MM.1S (cell line): Measurements from ENCODE around the gene RIPOR2.

Experiments
- DNase-seq: peaks from one replicate; pipeline ENCODE4 v3.0.0-alpha.2; 2015
- H2AFZ ChIP-seq: fragments of 300-600 bp; sonication (generic); 2 replicates; pipeline ENCODE4 v1.6.0; 2016; ENCODE audit warnings: antibody characterized with exemption, low read length
- H3F3A ChIP-seq: fragments of 300-600 bp; sonication (generic); 2 replicates; pipeline ENCODE4 v1.6.1; 2016; ENCODE audit warnings: mild to moderate bottlenecking, antibody characterized with exemption, low read length, moderate library complexity, mixed read lengths; ENCODE audit not compliant: insufficient read depth
- H3K27ac ChIP-seq: fragments of 300-600 bp; sonication (generic); 2 replicates; pipeline ENCODE4 v1.5.1; 2016; ENCODE audit warnings: mild to moderate bottlenecking, low read length
- H3K27me3 ChIP-seq: fragments of 300-600 bp; sonication (generic); replicated peaks from 2 replicates; pipeline ENCODE4 v1.6.0; 2016; ENCODE audit warnings: low read length; ENCODE audit not compliant: insufficient read depth
- H3K36me3 ChIP-seq: fragments of 300-600 bp; sonication (generic); replicated peaks from 2 replicates; pipeline ENCODE4 v1.6.1; 2016; ENCODE audit warnings: mild to moderate bottlenecking, low read length, mixed read lengths; ENCODE audit not compliant: insufficient read depth
- H3K4me1 ChIP-seq: fragments of 300-600 bp; sonication (generic); 2 replicates; pipeline ENCODE4 v1.6.1; 2016; ENCODE audit warnings: low read length, mixed read lengths
- H3K4me2 ChIP-seq: fragments of 300-600 bp; sonication (generic); 2 replicates; pipeline ENCODE4 v1.6.0; 2016; ENCODE audit warnings: low read depth, low read length
- H3K4me3 ChIP-seq: fragments of 300-600 bp; sonication (generic); 2 replicates; pipeline ENCODE4 v1.5.1; 2016; ENCODE audit warnings: low read length, mixed read lengths
- H3K79me2 ChIP-seq: fragments of 300-600 bp; sonication (generic); 2 replicates; pipeline ENCODE4 v1.6.1; 2016; ENCODE audit warnings: mixed run types, low read length, mixed read lengths
- H3K9ac ChIP-seq: fragments of 300-600 bp; sonication (generic); 2 replicates; pipeline ENCODE4 v1.6.1; 2016; ENCODE audit warnings: low read length, mixed read lengths
- H3K9me2 ChIP-seq: fragments of 300-600 bp; sonication (generic); replicated peaks from 2 replicates; pipeline ENCODE4 v1.6.1; 2016; ENCODE audit warnings: mild to moderate bottlenecking, low read length, mixed read lengths; ENCODE audit not compliant: insufficient read depth
- H3K9me3 ChIP-seq: fragments of 300-600 bp; sonication (generic); replicated peaks from 2 replicates; pipeline ENCODE4 v1.6.1; 2016; ENCODE audit warnings: mild to moderate bottlenecking, low read length, mixed read lengths; ENCODE audit not compliant: insufficient read depth
- H4K20me1 ChIP-seq: fragments of 300-600 bp; sonication (generic); 2 replicates; pipeline ENCODE4 v1.6.1; 2016; ENCODE audit warnings: mild to moderate bottlenecking, low read length, moderate library complexity, mixed read lengths; ENCODE audit not compliant: insufficient read depth
- CTCF ChIP-seq: fragments of 300-600 bp; sonication (generic); IDR thresholded peaks from 2 replicates; pipeline ENCODE4 v1.5.1; 2016; ENCODE audit warnings: antibody characterized with exemption, low read length, mixed read lengths
- EZH2 ChIP-seq: fragments of 300-600 bp; sonication (generic); optimal IDR thresholded peaks from 2 replicates; pipeline ENCODE3; 2017; ENCODE audit warnings: low read depth, mild to moderate bottlenecking, antibody characterized with exemption, low read length, mixed read lengths
- EZH2phosphoT487 ChIP-seq: fragments of 300-600 bp; sonication (generic); IDR thresholded peaks from 2 replicates; pipeline ENCODE4 v1.6.1; 2018; ENCODE audit warnings: antibody characterized with exemption, low read length

The RIPOR2 gene

GRCh38 chr6:24961852-24962251 is 26.1 kb upstream of the RIPOR2 start:
- H3K27ac ChIP-seq: no peak overlapping the region
- TF ChIP-seq EZH2phosphoT487: no peak
- TF ChIP-seq CTCF: no peak
- TF ChIP-seq EZH2: no peak
- DNase-seq: no peak
- H4K20me1 ChIP-seq: no peaks in the 10 kb centered on the region
- H3K4me1 ChIP-seq: no peaks in the 10 kb centered on the region
- no peaks in the 10 kb centered on the region for H3K9me3 ChIP-seq
- H2AFZ ChIP-seq: no peak overlapping the region
- H3K4me3 ChIP-seq: no peak overlapping the region
- H3K36me3 ChIP-seq: no peaks in the 10 kb centered on the region
- H3K4me2 ChIP-seq: no peak overlapping the region
- H3K9me2 ChIP-seq: no peaks in the 10 kb centered on the region
- H3F3A ChIP-seq: no peaks in the 10 kb centered on the region
- H3K27me3 ChIP-seq: no peaks in the 10 kb centered on the region
- H3K79me2 ChIP-seq: no peaks in the 10 kb centered on the region
- no peak overlapping the region for H3K9ac ChIP-seq

GRCh38 chr6:24960991-24961475 is 25.3 kb upstream of the RIPOR2 start:
- TF ChIP-seq EZH2: no peak
- TF ChIP-seq EZH2phosphoT487: no peak
- TF ChIP-seq CTCF: no peak
- Histone ChIP-seq H3K27ac (no peak overlapping the region), H3K9ac (no peak overlapping the region), H3K4me2 (no peak overlapping the region), H3K27me3 (no peaks in the 10 kb centered on the region), H3K4me1 (no peaks in the 10 kb centered on the region), H3K9me2 (no peaks in the 10 kb centered on the region), H3K79me2 (no peaks in the 10 kb centered on the region), H2AFZ (no peak overlapping the region), H3F3A (no peaks in the 10 kb centered on the region), H3K9me3 (no peaks in the 10 kb centered on the region), H4K20me1 (no peaks in the 10 kb centered on the region), H3K4me3 (no peak overlapping the region), H3K36me3 (no peaks in the 10 kb centered on the region)
- DNase-seq: no peak

DNA sequence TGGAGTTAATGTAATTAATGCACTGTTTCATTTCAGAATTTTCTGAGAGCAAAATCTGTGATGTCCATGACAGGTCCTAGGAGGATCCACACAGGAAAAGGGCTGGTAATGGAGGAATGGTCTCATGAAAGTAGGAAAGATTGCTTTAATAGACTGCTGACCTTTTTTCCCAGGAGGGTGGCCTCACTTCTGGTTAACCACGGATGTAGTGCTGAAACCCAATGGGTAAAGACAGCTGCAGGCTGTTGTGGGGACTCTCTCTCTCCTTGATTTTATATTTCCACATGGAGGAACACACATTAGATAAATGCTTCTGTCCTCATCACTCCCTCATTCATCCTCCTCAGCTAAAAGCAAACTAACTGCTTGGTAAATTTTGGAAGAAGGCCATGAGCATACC is 23.6 kb upstream of the RIPOR2 start:
- no peak overlapping the region for H3K9ac ChIP-seq
- H3K9me3 ChIP-seq: no peaks in the 10 kb centered on the region
- H4K20me1 ChIP-seq: no peaks in the 10 kb centered on the region
- no peaks in the 10 kb centered on the region for H3K9me2 ChIP-seq
- H3K27ac ChIP-seq: no peak overlapping the region
- H2AFZ ChIP-seq: no peak overlapping the region
- no peak for DNase-seq
- H3K79me2 ChIP-seq: no peaks in the 10 kb centered on the region
- no peaks in the 10 kb centered on the region for H3K36me3 ChIP-seq
- H3K4me3 ChIP-seq: no peak overlapping the region
- no peak overlapping the region for H3K4me2 ChIP-seq
- H3K27me3 ChIP-seq: no peaks in the 10 kb centered on the region
- no peaks in the 10 kb centered on the region for H3F3A ChIP-seq
- TF ChIP-seq EZH2 (no peak), EZH2phosphoT487 (no peak), CTCF (no peak)
- no peaks in the 10 kb centered on the region for H3K4me1 ChIP-seq
